ENCODE data around the gene DMD. TPM values are rescaled to one million over a fixed set of nuclear protein-coding genes. Genes with fewer than 3 reads are reported as not detected.

DMD gene
- total RNA-seq, 1 experiment from 2014 or later: 3.9 TPM

- no peak for DNase-seq (ENCODE audit: extremely low read depth, low read depth)
These were observed 1280.1 kb downstream of the DMD start for GRCh38 chrX:31931225-31931624.

GRCh38 chrX:31929366-31929765 lies 1282.0 kb downstream of the DMD start:
- DNase-seq (ENCODE audit: extremely low read depth, low read depth): no peak

GRCh38 chrX:31921236-31921635 lies 1290.1 kb downstream of the DMD start:
- no peak for DNase-seq (ENCODE audit: extremely low read depth, low read depth)

- no peak for DNase-seq (ENCODE audit: extremely low read depth, low read depth)
These were observed 1301.3 kb downstream of the DMD start for GRCh38 chrX:31909850-31910572.

GRCh38 chrX:31894152-31894551 lies 1317.2 kb downstream of the DMD start:
- DNase-seq (ENCODE audit: extremely low read depth, low read depth): no peak

GRCh38 chrX:31893525-31893924 lies 1317.8 kb downstream of the DMD start:
- DNase-seq (ENCODE audit: extremely low read depth, low read depth): no peak

GRCh38 chrX:31889088-31889487 lies 1322.3 kb downstream of the DMD start:
- no peak for DNase-seq (ENCODE audit: extremely low read depth, low read depth)

GRCh38 chrX:31884535-31884934 lies 1326.8 kb downstream of the DMD start:
- no peak for DNase-seq (ENCODE audit: extremely low read depth, low read depth)

- no peak for DNase-seq (ENCODE audit: extremely low read depth, low read depth)
These were observed 1339.3 kb downstream of the DMD start for GRCh38 chrX:31872007-31872406.

GRCh38 chrX:31870267-31870666 lies 1341.1 kb downstream of the DMD start:
- no peak for DNase-seq (ENCODE audit: extremely low read depth, low read depth)

GRCh38 chrX:31860686-31861085 lies 1350.7 kb downstream of the DMD start:
- DNase-seq (ENCODE audit: extremely low read depth, low read depth): no peak

GRCh38 chrX:31858915-31859314 lies 1352.4 kb downstream of the DMD start:
- DNase-seq (ENCODE audit: extremely low read depth, low read depth): no peak

- no peak for DNase-seq (ENCODE audit: extremely low read depth, low read depth)
These were observed 1356.6 kb downstream of the DMD start for GRCh38 chrX:31854716-31855115.

- DNase-seq (ENCODE audit: extremely low read depth, low read depth): no peak
These were observed 1359.6 kb downstream of the DMD start for GRCh38 chrX:31851761-31852160.

- DNase-seq (ENCODE audit: extremely low read depth, low read depth): no peak
These were observed 1363.6 kb downstream of the DMD start for GRCh38 chrX:31847773-31848172.

GRCh38 chrX:31845003-31845402 lies 1366.3 kb downstream of the DMD start:
- DNase-seq (ENCODE audit: extremely low read depth, low read depth): no peak

GRCh38 chrX:31838617-31839016 lies 1372.7 kb downstream of the DMD start:
- no peak for DNase-seq (ENCODE audit: extremely low read depth, low read depth)

GRCh38 chrX:31837445-31838049 lies 1373.8 kb downstream of the DMD start:
- DNase-seq (ENCODE audit: extremely low read depth, low read depth): no peak

GRCh38 chrX:31836479-31836878 lies 1374.9 kb downstream of the DMD start:
- no peak for DNase-seq (ENCODE audit: extremely low read depth, low read depth)

- DNase-seq (ENCODE audit: extremely low read depth, low read depth): no peak
These were observed 1379.1 kb downstream of the DMD start for GRCh38 chrX:31832263-31832662.

GRCh38 chrX:31820430-31821210 lies 1390.7 kb downstream of the DMD start:
- no peak for DNase-seq (ENCODE audit: extremely low read depth, low read depth)

- no peak for DNase-seq (ENCODE audit: extremely low read depth, low read depth)
These were observed 1391.9 kb downstream of the DMD start for GRCh38 chrX:31819455-31819854.
